ENCODE measurements around the gene OSBPL5.

OSBPL5 gene

DNA sequence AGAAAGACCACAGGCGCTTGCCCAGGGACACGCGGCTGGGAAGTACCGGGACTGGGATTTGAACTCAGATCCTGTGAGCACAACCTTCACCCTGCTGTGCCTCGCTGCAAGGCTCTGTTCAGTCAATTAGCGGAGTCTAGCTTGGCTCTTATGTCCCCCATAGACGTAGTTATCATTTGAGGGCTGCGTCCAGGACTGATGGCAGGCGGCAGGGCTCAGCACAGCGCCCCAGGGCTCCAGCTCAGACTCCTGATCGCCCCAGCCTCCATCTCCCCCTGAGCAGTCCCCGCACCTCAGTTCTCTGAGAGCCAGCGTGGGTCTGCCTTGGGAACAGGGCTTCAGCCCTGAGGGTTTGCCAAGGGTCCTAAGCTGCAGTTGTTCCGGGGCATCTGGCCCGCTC, 33.7 kb upstream of the OSBPL5 start:
- DNase-seq (ENCODE audit: low read depth in 2 of 2), result no peak

GRCh38 chr11:3197878-3198528, 32.9 kb upstream of the OSBPL5 start:
- DNase-seq (ENCODE audit: low read depth in 2 of 2), result no peak

- DNase-seq (ENCODE audit: low read depth in 2 of 2), result no peak
These were observed 32.1 kb upstream of the OSBPL5 start for GRCh38 chr11:3197044-3197695.

- DNase-seq (ENCODE audit: low read depth in 2 of 2), result no peak
These were observed 31.3 kb upstream of the OSBPL5 start for GRCh38 chr11:3196161-3197043.

DNA sequence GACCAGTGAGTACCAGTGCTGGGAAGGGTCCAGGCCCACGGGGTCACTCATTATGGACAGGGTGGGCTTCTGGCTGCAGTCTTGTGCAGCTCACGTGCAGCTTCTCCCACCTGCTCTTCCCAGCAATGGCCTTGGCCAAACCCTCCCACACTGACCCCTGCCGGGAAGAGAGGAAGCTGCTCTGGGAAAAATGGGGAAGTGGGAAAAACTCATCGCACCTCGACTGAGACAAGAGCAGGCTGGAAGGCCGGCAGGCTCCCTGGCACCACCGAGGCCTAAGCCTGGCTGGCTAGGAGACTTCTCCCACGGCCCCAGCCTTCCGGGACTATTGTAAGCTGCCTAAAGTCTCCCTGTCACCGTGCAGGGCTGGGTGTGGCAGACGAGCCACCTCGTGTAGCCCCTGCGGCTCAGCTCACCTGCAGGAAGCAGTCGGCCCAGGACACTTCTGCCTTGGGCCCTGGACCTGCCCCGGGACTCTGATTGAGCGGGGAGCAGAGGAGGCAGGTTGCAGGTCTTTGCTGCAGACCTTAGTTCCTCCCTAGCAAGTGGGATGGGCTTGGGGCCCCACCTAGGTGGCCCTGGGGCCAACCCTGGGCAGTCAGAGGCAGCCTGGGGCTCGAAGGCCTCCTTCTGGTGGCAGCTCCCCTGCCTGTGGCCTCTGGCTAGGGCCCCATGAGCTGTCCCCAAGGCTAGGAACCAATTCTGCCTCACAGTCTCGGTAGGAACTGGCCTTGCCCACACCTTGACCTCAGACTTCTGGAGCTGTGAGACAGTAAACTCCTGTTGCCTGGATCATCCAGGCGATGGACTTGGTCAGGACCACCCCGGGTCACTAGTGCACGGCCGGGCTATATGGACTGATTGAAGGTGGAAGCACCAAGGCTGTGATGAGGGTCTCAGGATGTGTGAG, 30.4 kb upstream of the OSBPL5 start:
- DNase-seq (ENCODE audit: low read depth in 2 of 2), result no peak

GRCh38 chr11:3194016-3194816, 29.1 kb upstream of the OSBPL5 start:
- DNase-seq (ENCODE audit: low read depth in 2 of 2), result no peak

DNA sequence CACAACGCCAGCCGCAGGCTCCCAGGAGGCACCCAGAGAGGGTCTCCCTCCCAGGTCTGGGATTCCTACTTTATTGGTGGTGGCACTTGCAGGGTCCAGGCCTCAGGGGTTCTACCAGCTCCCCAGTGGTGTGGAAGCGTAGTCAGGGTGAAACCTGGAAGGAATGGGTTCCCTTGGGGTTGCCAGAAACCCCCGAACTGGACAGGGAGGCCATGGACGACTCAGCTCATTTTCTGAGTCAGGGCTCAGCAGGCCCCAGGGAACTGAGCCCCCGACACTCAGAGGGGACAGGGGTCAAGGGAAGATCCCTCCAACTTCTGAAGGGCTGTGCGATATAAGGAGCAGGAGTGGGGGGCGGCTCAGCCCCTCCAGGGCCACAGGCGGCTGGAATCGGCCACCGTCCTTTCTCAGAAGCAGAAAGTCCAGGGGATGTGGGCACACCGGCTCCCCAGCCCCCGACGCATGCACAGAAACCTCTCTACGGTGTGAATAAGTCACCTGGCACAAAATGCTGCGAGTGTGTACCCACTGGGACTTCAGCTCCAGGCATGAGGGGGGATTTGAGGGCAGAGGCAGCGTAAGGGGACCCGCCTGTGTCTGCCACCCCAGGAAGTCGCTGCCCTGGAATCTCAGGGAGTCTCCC, 28.4 kb upstream of the OSBPL5 start:
- no peak for DNase-seq (ENCODE audit: low read depth in 2 of 2)

- DNase-seq (ENCODE audit: low read depth in 2 of 2), result no peak
These were observed 27.6 kb upstream of the OSBPL5 start for GRCh38 chr11:3192511-3193372.

GRCh38 chr11:3191586-3192324, 26.6 kb upstream of the OSBPL5 start:
- no peak for DNase-seq (ENCODE audit: low read depth in 2 of 2)

- DNase-seq (ENCODE audit: low read depth in 2 of 2), result no peak
These were observed 25.5 kb upstream of the OSBPL5 start for GRCh38 chr11:3190600-3190999.

DNA sequence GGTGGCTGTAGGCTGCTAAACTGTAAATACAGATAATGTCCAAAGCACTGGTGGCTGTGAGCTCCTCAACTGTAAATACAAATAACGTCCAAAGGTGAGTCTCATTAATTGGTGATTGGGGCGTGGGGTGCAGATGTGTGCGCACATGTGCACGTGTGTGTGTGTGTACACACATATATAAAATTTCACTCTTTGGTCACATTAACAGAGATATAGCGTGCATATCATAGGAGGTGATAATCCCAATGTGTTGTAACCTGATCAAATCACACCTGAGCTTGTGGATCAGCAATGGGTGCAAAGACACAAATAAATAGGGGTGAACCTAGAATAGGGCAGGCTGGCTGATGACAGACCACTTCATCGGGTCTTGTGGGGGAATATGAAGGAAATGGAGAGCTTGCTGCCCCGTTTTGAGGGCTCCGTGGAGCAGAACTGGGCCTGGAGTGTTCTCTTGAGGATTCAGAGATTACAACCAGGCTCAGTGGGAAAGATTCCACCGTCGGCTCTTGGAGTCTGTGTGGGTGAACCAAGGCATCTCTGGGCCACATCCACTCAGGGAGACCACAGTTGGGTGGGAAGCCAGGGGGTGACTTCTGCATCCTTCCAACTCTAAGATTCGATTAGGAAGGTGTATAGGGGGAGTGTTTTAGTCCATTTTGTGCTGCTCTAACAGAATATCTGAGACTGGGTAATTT, 24.9 kb upstream of the OSBPL5 start:
- DNase-seq (ENCODE audit: low read depth in 2 of 2), result no peak

GRCh38 chr11:3189196-3189843, 24.2 kb upstream of the OSBPL5 start:
- no peak for DNase-seq (ENCODE audit: low read depth in 2 of 2)

GRCh38 chr11:3188496-3189195, 23.5 kb upstream of the OSBPL5 start:
- DNase-seq (ENCODE audit: low read depth in 2 of 2), result no peak

DNA sequence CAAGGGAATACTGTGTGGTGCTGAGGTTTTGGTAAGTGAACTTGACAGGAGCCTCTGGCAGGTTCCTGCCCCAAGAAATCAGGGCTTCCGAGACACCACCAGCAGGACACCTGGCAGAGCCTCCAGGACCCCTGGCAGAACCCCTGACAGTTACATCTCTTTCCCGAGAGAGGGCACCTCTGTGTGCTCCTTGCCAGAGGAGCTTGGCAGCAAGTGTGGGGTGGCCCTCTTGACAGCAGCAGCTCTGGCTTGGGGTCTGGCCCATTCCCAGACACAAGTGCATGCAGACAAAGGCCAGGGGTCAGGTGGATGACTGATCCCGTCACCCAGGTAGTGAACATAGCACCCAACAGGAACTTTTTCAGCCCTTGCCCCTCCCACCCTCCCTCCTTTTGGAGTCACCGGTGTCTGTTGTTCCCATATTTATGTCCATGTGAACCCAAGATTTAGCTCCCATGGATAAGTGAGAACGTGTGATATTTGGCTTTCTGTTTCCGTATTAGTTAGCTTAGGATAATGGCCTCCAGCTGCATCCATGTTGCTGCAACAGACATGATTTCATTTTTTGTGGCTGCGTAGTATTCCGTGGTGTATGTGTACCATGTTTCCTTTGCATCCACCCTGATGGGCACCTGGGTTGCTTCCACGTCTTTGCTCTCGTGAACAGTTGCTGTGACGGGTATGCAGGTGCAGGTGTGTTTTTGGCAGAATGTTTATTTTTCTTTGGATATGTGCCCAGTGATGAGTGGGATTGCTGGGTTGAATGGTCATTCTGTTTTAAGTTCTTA, 21.2 kb upstream of the OSBPL5 start:
- DNase-seq (ENCODE audit: low read depth in 2 of 2), result no peak

- no peak for DNase-seq (ENCODE audit: low read depth in 2 of 2)
These were observed 19.7 kb upstream of the OSBPL5 start for GRCh38 chr11:3184732-3185347.

- DNase-seq (ENCODE audit: low read depth in 2 of 2), result no peak
These were observed 18.4 kb upstream of the OSBPL5 start for GRCh38 chr11:3183523-3183922.

Data from stimulated activated CD4-positive, alpha-beta T cell treated with anti-CD3 and anti-CD28 coated beads, Interleukin-12 subunit alpha, Interleukin-12 subunit beta, amount 100 ng/mL, for 24 hours (primary cell).